Mesenchymal stem cell (in vitro differentiated cells and primary cell): ENCODE results near the gene CENPT.

ENCODE experiments used
- DNase-seq: peaks from one replicate; pipeline ENCODE4 v3.0.0-alpha.2; 2013
- H2AFZ ChIP-seq: one replicate; pipeline ENCODE4 v1.6.1; 2013; ENCODE audit warnings: low read depth, mild to moderate bottlenecking, control low read depth, inconsistent platforms, low read length, moderate library complexity
- H2AK5ac ChIP-seq: 2 replicates; pipeline ENCODE4 v1.6.1; 2013; ENCODE audit warnings: low read length, moderate library complexity, mild to moderate bottlenecking, inconsistent platforms; ENCODE audit not compliant: severe bottlenecking
- H2BK120ac ChIP-seq: one replicate; pipeline ENCODE4 v1.6.1; 2013; ENCODE audit warnings: low read depth, mild to moderate bottlenecking, inconsistent platforms, low read length, moderate library complexity
- H2BK12ac ChIP-seq, 2 experiments: one replicate each; pipeline ENCODE4 v1.6.1; 2013; ENCODE audit warnings: inconsistent platforms in 2 of 2, low read length in 2 of 2, mild to moderate bottlenecking in 2 of 2, moderate library complexity in 2 of 2, control low read depth in 1 of 2
- H2BK15ac ChIP-seq: one replicate; pipeline ENCODE4 v1.6.1; 2013; ENCODE audit warnings: mild to moderate bottlenecking, low read depth, inconsistent platforms; ENCODE audit not compliant: poor library complexity, severe bottlenecking
- H2BK5ac ChIP-seq: 2 replicates; pipeline ENCODE4 v1.6.1; 2013; ENCODE audit warnings: low read depth, mild to moderate bottlenecking, low read length, control low read depth, inconsistent platforms; ENCODE audit not compliant: poor library complexity, severe bottlenecking
- H3K14ac ChIP-seq, 2 experiments: one replicate each; pipeline ENCODE4 v1.6.1; 2013; ENCODE audit warnings: inconsistent platforms in 2 of 2, low read length in 2 of 2, control low read depth in 1 of 2, mild to moderate bottlenecking in 1 of 2, moderate library complexity in 1 of 2
- H3K18ac ChIP-seq, 2 experiments: one replicate each; pipeline ENCODE4 v1.6.1; 2013; ENCODE audit warnings: inconsistent platforms in 2 of 2, low read length in 2 of 2, control low read depth in 1 of 2, low read depth in 1 of 2, mild to moderate bottlenecking in 1 of 2
- H3K23ac ChIP-seq, 2 experiments: one replicate each; pipeline ENCODE4 v1.6.1; 2013; ENCODE audit warnings: inconsistent platforms in 2 of 2, low read length in 2 of 2, mild to moderate bottlenecking in 2 of 2, moderate library complexity in 2 of 2, control low read depth in 1 of 2
- H3K27ac ChIP-seq: 2 replicates; pipeline ENCODE4 v1.5.1; 2013; ENCODE audit warnings: mild to moderate bottlenecking, moderate library complexity, low read length, control low read depth, inconsistent platforms; ENCODE audit not compliant: poor library complexity, severe bottlenecking
- H3K27me3 ChIP-seq, 2 experiments: 2 replicates each; pipeline versions ENCODE4 v1.6.1 to v1.7.0; 2013; ENCODE audit warnings: low read length in 2 of 2, mild to moderate bottlenecking in 2 of 2, moderate library complexity in 2 of 2, control low read depth in 1 of 2, inconsistent platforms in 1 of 2; ENCODE audit not compliant: control insufficient read depth in 1 of 2, insufficient read depth in 1 of 2
- H3K36me3 ChIP-seq, 2 experiments: 2 replicates each; pipeline versions ENCODE4 v1.6.1 to v1.7.0; 2013; ENCODE audit warnings: low read length in 2 of 2, control low read depth in 1 of 2, inconsistent platforms in 1 of 2, low read depth in 1 of 2, mild to moderate bottlenecking in 1 of 2; ENCODE audit not compliant: insufficient read depth in 2 of 2, control insufficient read depth in 1 of 2
- H3K4ac ChIP-seq, 2 experiments: one replicate each; pipeline ENCODE4 v1.6.1; 2013; ENCODE audit warnings: inconsistent platforms in 2 of 2, low read length in 2 of 2, mild to moderate bottlenecking in 2 of 2, moderate library complexity in 2 of 2, control low read depth in 1 of 2, low read depth in 1 of 2
- H3K4me1 ChIP-seq: 2 replicates; pipeline ENCODE4 v1.6.1; 2013; ENCODE audit warnings: low read depth, low read length, control low read depth; ENCODE audit not compliant: control insufficient read depth, insufficient read depth
- H3K4me2 ChIP-seq: 2 replicates; pipeline ENCODE4 v1.6.1; 2013; ENCODE audit warnings: low read length, mild to moderate bottlenecking, inconsistent platforms; ENCODE audit not compliant: poor library complexity, severe bottlenecking
- H3K4me3 ChIP-seq, 2 experiments: 2 replicates each; pipeline versions ENCODE4 v1.5.1 to v1.7.0; 2013; ENCODE audit warnings: low read length in 2 of 2, mild to moderate bottlenecking in 2 of 2, control low read depth in 1 of 2, low read depth in 1 of 2; ENCODE audit not compliant: insufficient read depth in 1 of 2
- H3K79me1 ChIP-seq: replicated peaks from 2 replicates; pipeline ENCODE4 v1.6.1; 2013; ENCODE audit warnings: mild to moderate bottlenecking, control low read depth, low read length, inconsistent platforms; ENCODE audit not compliant: poor library complexity, severe bottlenecking
- H3K9ac ChIP-seq: 2 replicates; pipeline ENCODE4 v1.7.0; 2013; ENCODE audit warnings: mild to moderate bottlenecking, low read length, moderate library complexity
- H3K9me3 ChIP-seq: 2 replicates; pipeline ENCODE4 v1.7.0; 2013; ENCODE audit warnings: mild to moderate bottlenecking, low read length; ENCODE audit not compliant: control insufficient read depth
- H4K8ac ChIP-seq: one replicate; pipeline ENCODE4 v1.6.1; 2013; ENCODE audit warnings: inconsistent platforms, mild to moderate bottlenecking, low read length, moderate library complexity
- H4K91ac ChIP-seq: one replicate; pipeline ENCODE4 v1.6.1; 2013; ENCODE audit warnings: mild to moderate bottlenecking, low read length, inconsistent platforms
- WGBS: methylation state at CpG from one replicate; pipeline ENCODE4 v1.1.7; 2013; ENCODE audit warnings: mixed read lengths; 5-methylcytosine and 5-hydroxymethylcytosine counted together

Gene CENPT

DNA sequence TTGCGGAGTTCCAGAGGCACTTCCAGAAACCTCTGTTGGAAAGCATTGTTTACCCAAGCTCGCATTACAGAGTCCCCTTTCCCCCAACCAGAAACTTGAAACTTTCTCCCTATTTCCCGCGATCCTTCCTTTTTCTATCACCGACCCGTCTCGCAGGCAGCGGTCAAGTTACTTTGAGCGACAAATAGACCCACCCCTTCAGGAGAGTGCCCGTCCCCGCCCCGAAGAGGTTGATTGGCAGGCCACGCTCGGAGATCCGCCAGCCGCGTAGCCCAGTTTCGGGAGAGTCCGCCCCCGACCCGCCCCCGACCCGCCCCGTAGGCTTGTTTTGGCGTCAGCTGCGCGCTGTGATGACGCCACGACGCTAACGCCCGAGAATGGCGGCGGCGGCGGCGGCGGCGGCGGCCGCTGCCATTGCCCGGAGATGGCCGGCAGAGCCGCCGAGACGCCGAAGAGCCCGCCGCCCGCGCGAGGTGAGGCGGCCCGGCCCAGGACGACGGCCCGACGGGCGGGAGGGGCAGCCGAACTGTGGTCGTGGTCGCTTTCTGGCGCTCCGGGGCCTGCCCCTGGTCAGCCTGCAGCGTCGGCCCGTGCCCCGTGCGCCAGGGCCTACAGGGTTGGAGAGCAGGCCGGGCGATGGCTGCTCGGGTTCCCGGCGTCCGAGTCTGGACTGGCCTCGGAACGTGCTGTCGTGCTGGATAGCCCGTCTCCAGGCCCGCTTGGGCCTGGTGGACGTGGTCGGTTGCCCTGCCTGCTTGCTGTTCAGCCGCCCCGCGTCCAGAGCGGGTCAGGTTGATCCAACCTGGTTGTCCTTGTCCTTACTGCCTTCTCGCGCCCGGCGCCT, 45.6 kb upstream of the CENPT start, which contains the start of gene PSKH1:
Gene PSKH1 (plus strand): TSS at position 356 of the 844 bp plus-strand sequence. CDS start 15,496 bp downstream, outside the sequence.
- peak within 1 kb of the TSS; percentile 79 for H2BK120ac ChIP-seq
- peak within 1 kb of the TSS; percentile 90 to 93 for H3K23ac ChIP-seq
- H4K8ac ChIP-seq: peak within 1 kb of the TSS; percentile 99
- peak within 1 kb of the TSS; percentile 92 to 97 for H3K18ac ChIP-seq
- H3K14ac ChIP-seq: peak within 1 kb of the TSS in 1 of 2 experiments; percentile 99
- peak within 1 kb of the TSS; percentile 78 for H3K4me2 ChIP-seq
- under 1% methylated on average over 83 of the region's 90 CpGs for WGBS
- H3K9me3 ChIP-seq: no peaks in the 10 kb centered on the region
- H4K91ac ChIP-seq: peak within 1 kb of the TSS; percentile 94
- H3K4me1 ChIP-seq: peaks cover 8% of the 10 kb centered on the region
- peak within 1 kb of the TSS; percentile 100 for H3K9ac ChIP-seq
- H3K36me3 ChIP-seq: peaks cover 0 to 11% of the 10 kb centered on the region in 2 experiments
- peak within 1 kb of the TSS; percentile 65 for H2AK5ac ChIP-seq
- peak within 1 kb of the TSS in 1 of 2 experiments; percentile 71 for H2BK12ac ChIP-seq
- peak; percentile 95 for DNase-seq
- H3K4me3 ChIP-seq: peak within 1 kb of the TSS; percentile 99 to 100
- no peaks in the 10 kb centered on the region for H3K27me3 ChIP-seq
- H2BK5ac ChIP-seq: peak within 1 kb of the TSS; percentile 76
- H3K79me1 ChIP-seq: peaks cover 11% of the 10 kb centered on the region
- H2AFZ ChIP-seq: peak within 1 kb of the TSS; percentile 94
- peak within 1 kb of the TSS; percentile 67 for H2BK15ac ChIP-seq
- peak within 1 kb of the TSS; percentile 83 to 91 for H3K4ac ChIP-seq
- H3K27ac ChIP-seq: peak within 1 kb of the TSS; percentile 63

DNA sequence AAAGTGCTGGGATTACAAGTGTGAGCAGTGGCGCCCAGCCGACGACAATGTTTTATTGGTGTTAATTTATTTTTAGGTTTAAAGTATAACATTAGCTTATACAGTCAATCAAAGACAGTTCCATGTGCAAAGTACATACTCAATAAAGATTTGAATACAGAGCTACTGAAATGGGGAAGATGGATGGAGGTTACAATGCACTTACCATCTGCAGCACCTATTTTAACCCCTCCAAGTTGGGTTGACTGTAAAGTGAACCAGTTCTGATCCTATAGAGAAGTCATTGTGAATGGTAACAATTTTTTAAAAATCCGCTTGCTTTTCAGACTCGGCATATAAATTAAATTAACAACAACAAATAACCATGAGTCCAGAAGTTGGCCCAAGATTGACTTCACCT, 44.9 kb upstream of the CENPT start:
- DNase-seq: no peak
- 82% methylated on average over 2 of the region's 5 CpGs for WGBS
- H3K23ac ChIP-seq: no peak overlapping the region

DNA sequence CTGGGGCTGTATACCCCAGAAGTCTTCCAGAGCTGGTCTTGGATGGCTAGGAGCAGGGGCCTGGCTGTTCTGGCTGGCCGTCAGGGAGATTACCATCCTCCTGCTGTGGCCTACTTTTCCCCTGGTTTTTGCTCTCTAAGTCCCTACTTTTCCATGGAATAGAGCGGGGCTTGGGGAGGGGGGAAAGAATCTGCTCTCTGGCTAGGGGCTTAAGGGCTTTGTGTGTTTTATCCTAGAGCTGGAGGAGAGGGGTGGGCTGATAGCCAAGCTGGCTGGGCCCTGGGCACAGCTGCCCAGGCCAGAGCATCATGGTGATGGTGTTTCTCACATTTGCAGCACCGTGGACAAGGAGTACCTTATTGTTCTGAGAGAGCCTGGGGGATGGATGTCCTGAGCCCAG, 40.8 kb upstream of the CENPT start:
- Histone ChIP-seq H3K14ac (no peak overlapping the region), H4K8ac (no peak overlapping the region), H3K9ac (no peak overlapping the region), H3K9me3 (no peaks in the 10 kb centered on the region), H2AK5ac (no peak overlapping the region), H3K27me3 (no peaks in the 10 kb centered on the region), H3K27ac (no peak overlapping the region), H3K4me1 (peaks cover 11% of the 10 kb centered on the region), H2BK15ac (no peak overlapping the region), H3K4me2 (no peak overlapping the region), H3K36me3 (peaks cover 12 to 44% of the 10 kb centered on the region in 2 experiments), H3K23ac (no peak overlapping the region), H2BK5ac (peak overlapping the region; percentile 20), H3K79me1 (peaks cover 10% of the 10 kb centered on the region), H2AFZ (no peak overlapping the region), H2BK120ac (no peak overlapping the region), H3K4ac (no peak overlapping the region), H2BK12ac (no peak overlapping the region), H4K91ac (no peak overlapping the region), H3K18ac (no peak overlapping the region), H3K4me3 (no peak overlapping the region)
- 75% methylated on average over 1 of the region's 3 CpGs for WGBS
- no peak for DNase-seq

More for the DNA sequence above, 44.9 kb upstream of the CENPT start:
- no peak overlapping the region for H3K14ac ChIP-seq
- H3K18ac ChIP-seq: no peak overlapping the region
- no peak overlapping the region for H2BK5ac ChIP-seq
- H3K27ac ChIP-seq: no peak overlapping the region
- H3K36me3 ChIP-seq: peaks cover 0 to 7% of the 10 kb centered on the region in 2 experiments
- H2BK120ac ChIP-seq: no peak overlapping the region
- H4K91ac ChIP-seq: no peak overlapping the region
- no peaks in the 10 kb centered on the region for H3K27me3 ChIP-seq
- H3K4ac ChIP-seq: no peak overlapping the region
- H2AK5ac ChIP-seq: no peak overlapping the region
- H2BK15ac ChIP-seq: no peak overlapping the region
- peaks cover 8% of the 10 kb centered on the region for H3K4me1 ChIP-seq
- H3K4me3 ChIP-seq: peak overlapping the region in 1 of 2 experiments; percentile 81
- no peaks in the 10 kb centered on the region for H3K9me3 ChIP-seq
- peak overlapping the region; percentile 72 for H3K4me2 ChIP-seq
- no peak overlapping the region for H2AFZ ChIP-seq
- peak overlapping the region; percentile 87 for H3K9ac ChIP-seq
- H3K79me1 ChIP-seq: peaks cover 7% of the 10 kb centered on the region
- H2BK12ac ChIP-seq: no peak overlapping the region
- H4K8ac ChIP-seq: no peak overlapping the region

DNA sequence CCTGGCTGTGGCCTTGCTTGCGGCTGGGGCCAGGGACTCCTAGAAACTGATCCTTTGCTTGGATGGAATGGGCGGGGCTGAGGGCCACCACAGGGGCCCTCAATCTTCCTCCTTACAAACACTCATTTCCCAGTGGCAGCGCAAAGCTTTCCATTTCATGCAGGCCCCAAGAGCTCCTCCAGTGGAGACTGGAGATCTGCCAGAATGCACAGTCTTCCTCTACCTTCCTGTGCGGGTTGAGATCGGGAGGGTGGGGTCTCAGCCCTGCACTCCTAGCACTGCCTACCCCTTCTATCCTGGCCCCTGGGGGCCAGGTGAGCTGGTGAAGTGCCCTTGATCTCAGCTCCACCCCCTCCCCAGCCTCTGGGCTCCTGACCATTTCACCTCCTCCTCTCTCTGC, 38.9 kb upstream of the CENPT start:
- WGBS: 91% methylated on average over 5 of the region's 5 CpGs
- Histone ChIP-seq H2BK12ac (no peak overlapping the region), H3K27ac (no peak overlapping the region), H3K14ac (no peak overlapping the region), H3K79me1 (peaks cover 10% of the 10 kb centered on the region), H3K9ac (no peak overlapping the region), H3K4me3 (no peak overlapping the region), H2AFZ (no peak overlapping the region), H3K18ac (no peak overlapping the region), H3K9me3 (no peaks in the 10 kb centered on the region), H3K4me2 (no peak overlapping the region), H3K36me3 (peaks cover 31 to 63% of the 10 kb centered on the region in 2 experiments), H2BK15ac (no peak overlapping the region), H2BK120ac (no peak overlapping the region), H3K23ac (no peak overlapping the region), H2AK5ac (no peak overlapping the region), H3K4ac (no peak overlapping the region), H3K4me1 (peaks cover 9% of the 10 kb centered on the region), H3K27me3 (no peaks in the 10 kb centered on the region), H2BK5ac (no peak overlapping the region), H4K8ac (no peak overlapping the region), H4K91ac (no peak overlapping the region)
- no peak for DNase-seq
